ENCODE measurements around the gene ABTB2.

DNA sequence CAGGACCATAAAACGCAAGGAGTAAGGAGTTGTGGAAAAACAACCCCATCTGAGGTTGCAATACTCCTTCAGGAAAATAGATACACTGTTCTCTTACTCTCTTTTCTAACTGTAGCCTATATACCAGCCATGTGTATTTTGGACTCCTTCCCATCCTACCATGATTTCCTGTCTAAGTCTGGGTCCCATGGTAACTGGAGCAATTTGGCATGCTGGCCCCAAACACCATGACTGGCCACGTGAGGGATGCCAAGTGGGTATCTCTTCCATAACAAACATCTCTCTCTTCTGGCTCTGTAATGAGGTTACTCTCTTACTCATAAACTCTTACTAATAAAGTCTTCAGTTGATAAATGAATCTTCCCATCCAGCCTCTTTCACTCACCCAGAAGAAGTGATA is 26.5 kb downstream of the ABTB2 start:
- TF ChIP-seq, protein P1, sequence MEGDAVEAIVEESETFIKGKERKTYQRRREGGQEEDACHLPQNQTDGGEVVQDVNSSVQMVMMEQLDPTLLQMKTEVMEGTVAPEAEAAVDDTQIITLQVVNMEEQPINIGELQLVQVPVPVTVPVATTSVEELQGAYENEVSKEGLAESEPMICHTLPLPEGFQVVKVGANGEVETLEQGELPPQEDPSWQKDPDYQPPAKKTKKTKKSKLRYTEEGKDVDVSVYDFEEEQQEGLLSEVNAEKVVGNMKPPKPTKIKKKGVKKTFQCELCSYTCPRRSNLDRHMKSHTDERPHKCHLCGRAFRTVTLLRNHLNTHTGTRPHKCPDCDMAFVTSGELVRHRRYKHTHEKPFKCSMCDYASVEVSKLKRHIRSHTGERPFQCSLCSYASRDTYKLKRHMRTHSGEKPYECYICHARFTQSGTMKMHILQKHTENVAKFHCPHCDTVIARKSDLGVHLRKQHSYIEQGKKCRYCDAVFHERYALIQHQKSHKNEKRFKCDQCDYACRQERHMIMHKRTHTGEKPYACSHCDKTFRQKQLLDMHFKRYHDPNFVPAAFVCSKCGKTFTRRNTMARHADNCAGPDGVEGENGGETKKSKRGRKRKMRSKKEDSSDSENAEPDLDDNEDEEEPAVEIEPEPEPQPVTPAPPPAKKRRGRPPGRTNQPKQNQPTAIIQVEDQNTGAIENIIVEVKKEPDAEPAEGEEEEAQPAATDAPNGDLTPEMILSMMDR (IDR thresholded peaks at IDR 0.05): no peak
- no peak for TF ChIP-seq POLR2A (IDR thresholded peaks at IDR 0.05)
- no peak for TF ChIP-seq EP300 (IDR thresholded peaks at IDR 0.05)

Data from tibial nerve (tissue), 4 donors.